ENCODE measurements around the gene TNS1. TPM values are rescaled to one million over a fixed set of nuclear protein-coding genes. Genes with fewer than 3 reads are reported as not detected.

Gene TNS1
- polyA plus RNA-seq, 1 donor, result 111 TPM

DNA sequence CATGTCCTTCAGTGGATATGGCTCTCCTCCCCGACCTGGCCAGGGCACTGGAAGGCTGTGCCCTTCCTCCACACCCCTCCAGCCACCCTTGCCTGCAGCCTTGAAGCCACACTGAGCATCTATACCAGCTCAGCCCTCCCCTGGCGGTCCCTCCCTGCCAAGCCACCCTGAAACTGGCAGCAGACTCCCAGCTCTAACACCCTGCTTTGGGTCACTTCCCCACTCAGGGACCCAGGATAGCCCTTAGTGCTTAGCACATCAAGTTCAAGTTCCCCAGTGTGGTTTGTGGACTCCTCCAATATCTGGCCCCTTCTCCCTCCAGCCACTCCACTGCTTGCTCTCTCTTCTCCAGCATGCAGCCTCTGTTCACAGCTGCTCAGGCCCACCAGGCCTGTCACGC lies 89.4 kb downstream of the TNS1 start:
- DNase-seq (ENCODE audit: low read depth), result no peak

DNA sequence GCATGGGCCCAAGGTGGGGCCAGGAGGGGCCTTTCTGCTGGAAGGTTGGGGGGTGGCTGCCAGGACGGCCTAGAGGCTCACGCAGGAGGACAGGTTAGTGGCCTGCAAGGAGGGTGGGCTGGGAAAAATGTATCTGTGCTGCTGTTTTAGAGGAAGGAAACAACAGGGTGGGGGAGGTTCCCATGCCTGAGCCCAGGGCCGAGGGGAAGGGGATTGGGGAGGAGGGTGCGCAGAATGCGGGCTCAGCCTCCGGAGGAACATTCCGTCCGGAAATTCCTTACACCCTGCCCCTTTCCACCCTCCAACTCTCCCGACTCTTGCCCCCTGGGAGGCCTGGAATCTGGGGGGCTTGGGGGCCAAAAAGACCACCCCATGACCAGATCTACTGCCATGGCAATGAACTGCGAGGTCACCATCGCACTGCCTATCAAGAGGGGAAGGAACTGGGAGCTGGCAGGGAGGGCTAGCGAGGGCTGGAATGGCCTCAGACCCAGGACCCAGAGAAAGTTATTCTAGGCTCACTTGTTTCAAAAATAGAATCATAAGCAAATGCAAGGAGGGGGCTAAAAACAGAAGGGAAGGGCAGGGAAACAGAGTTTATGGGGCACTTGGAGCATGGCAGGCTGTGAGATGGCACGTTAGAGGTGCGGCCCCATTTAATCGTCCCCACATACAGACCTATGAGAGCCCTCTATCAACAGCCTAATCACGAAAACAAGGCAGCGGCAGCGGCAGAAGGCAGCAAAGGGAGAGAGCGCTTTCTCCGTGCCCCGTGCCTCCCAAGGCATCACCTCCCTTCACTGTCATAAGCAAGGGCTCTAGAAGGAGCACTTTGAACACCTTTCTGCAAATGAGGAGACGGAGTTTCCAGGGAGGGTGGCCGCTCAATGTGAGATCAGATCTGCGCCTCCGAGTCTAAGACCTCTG lies 90.4 kb downstream of the TNS1 start:
- DNase-seq (ENCODE audit: low read depth), result no peak

DNA sequence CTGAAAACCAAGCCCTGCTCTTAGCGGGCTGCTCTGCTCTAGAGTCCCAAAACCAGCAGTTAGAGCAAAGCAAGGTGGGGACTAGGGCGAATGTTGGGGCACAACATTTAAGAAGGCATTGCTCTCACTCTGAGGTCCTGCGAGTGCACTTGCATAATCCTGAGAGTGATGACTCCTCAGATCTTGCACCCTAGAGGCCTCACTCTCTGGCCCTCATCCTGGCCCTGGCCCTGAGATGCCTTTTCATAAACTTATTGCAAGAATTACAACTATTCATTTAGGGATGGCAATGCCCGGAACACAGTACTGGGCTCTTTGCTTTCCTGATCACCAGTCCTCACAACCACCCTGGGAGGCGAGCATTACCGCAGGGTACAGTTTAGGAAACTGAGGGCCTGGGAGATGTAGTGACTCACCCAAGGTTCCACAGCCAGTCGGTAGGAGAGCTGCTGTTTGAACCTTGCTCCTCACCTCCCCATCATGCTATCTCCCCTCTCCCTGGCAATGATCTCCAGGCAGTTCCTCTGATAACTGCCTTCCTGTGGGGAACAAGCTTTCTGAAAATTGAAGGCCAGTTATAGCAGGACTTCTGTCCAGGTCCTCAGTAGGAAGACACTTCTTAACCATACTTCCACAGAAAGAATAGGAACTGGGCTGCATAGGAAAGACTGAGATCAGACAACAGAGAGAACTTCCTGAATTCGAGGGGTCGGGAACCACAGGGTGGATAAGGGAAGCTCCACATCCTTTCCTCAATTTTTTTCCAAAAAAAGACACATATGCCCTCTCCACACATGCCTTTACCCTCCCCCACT lies 91.3 kb downstream of the TNS1 start:
- no peak for DNase-seq (ENCODE audit: low read depth)

DNA sequence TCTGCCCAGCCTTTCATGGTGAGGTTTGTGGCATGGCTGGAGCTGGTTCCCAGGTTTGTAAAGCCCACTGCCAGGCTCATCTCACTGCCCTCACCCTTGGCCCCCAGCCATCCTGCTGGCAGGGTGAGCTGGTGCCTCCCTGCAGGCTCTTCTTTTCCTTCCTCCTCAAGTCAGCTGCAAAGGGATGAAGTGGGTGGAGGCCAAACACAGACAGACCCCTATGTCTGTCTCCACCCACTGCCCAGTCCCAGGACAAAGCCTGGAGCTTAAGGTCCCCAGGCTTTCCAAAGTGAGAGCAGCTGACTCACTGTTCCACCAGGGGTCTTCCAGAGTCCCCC lies 92.0 kb downstream of the TNS1 start:
- no peak for DNase-seq (ENCODE audit: low read depth)

DNA sequence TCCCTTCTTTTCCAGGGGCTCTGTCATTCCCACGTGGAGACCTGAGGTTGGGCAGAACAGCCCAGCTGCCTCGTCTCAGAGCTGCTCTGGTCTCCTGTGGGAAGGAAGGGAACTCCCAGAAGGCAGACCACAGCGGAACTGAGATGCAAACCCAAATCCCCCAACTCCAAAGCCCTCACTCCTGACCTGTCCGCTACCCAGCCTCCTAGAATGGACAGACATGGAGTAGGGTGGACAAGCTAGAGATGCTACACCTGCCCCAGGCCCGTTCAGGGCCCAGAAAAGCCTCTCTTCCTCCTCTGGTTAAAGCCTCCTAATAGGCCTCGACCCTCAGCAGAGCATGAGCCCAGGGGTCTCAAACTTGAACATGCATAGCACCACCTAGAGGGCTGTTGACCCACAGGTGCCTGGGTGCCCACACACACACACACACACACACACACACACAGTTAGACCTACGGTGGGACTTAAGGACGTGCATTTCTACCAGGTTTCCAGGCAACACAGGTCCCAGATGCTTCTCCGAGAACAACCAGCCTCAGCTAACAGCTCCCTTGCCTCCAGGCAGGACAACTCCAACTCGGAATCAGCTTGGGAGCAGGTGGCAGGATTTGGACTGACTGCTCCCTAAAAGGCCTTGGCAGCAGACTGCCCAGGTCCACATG lies 93.5 kb downstream of the TNS1 start:
- DNase-seq (ENCODE audit: low read depth), result no peak

DNA sequence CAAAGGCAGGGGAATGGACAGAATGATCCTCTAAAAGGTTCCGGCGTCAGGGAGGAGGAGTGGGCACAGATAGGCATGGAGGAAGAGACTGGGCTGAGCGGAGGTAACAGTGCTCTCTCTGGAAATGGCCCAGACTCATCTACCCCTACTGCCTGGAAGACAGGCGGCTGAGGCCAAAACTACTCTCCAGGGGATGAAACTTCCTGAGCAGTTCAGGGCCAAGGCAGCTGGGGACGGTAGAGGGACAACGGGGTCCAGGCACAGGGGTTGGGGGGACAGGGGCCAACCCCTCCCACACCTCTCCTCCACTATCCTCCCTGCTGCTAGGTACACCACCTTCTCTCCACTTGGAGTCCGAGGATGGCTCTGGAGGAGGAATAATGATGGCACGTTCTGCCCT lies 94.3 kb downstream of the TNS1 start:
- no peak for DNase-seq (ENCODE audit: low read depth)

DNA sequence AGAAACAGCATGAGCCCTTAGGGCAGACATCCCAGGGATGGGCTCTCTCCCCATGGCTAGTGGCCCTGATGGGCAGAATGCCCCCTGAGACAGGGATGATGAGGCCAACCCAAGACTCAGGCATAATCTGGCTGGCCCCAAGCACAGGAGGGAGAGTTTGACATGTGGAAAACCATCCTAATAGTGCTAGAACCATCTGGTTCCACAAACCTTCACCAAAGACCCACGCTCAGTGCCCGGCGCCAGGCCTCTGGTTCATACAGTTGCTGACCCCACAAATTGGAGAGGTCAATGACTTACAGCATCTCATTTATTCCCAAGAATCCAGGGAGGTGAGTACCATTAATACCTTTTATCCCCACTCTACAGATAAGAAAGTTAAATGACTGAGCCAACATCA lies 95.5 kb downstream of the TNS1 start:
- no peak for DNase-seq (ENCODE audit: low read depth)

DNA sequence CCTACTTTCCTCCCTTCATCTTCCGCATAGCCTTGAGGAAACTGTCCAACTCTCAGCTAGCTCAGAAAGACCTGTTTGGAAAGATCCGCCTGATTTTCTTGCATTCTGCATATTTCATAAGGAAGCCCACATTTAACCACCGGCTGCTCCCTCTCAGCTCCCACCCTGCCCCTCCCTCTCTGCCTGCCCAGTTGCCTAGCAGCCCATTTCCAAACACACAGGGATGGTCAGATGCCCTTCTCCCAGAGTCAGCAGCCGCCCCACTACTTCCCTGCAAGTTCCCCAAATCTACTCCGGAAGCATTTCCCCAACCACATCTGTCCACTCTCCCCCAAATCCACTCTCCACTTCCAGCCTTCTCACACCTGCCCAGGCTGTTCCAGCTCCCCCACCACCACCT lies 96.0 kb downstream of the TNS1 start:
- DNase-seq (ENCODE audit: low read depth), result no peak

DNA sequence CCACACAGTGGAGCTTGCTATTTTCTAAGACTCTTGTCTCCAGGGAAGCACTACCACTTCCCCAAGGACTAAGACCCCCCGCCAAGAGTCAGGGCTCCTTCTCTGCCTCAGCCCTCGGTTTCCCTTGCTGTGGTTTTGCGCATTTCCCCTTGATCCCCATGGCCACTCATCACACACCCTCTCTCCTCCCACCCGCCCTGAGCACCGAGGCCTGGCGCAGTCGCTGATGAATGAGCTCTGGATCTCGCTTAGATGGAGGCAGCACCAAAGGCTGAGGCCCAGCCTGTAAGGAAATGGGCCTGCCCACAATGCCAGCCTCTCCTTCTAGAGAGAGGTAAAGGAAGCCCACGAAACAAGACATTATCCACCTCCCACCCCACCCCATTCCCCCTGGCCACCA lies 96.9 kb downstream of the TNS1 start:
- DNase-seq (ENCODE audit: low read depth), result no peak

DNA sequence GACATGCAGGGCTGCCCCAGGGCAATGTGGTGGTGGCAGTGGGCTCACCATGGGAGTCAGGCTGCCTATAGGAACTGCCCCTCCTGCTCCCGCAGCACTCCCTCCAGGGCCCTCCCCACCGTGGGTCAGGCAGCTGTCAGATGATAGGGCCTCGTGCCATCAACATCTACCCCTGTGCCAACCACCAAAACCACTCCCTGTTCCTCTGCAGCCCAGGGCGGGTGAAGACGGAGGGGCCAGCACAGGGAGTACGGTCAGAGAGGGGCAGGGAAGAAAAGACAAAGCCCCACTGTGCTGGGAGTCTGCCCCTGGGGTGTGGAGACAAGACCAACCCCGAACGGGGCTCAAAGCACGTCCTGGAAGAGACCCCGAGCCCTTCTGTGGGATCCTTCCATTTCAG lies 97.4 kb downstream of the TNS1 start:
- DNase-seq (ENCODE audit: low read depth), result no peak

DNA sequence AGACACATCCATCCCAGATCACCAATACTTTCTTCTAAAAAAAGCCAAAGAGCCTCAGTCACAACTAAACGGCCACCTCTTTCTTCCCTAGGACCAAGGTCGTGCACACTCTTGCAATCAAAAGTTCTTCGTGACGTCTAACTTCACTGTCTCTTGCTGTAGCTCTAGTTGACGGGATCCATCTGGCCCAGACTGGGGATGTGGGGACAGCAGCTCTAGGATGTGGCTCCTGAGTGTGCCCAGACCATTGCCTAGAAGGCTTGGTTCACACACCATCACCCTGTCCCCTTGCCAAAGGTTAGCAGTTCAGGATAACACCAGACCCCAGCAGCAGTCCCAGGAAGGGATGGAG lies 98.2 kb downstream of the TNS1 start:
- no peak for DNase-seq (ENCODE audit: low read depth)

DNA sequence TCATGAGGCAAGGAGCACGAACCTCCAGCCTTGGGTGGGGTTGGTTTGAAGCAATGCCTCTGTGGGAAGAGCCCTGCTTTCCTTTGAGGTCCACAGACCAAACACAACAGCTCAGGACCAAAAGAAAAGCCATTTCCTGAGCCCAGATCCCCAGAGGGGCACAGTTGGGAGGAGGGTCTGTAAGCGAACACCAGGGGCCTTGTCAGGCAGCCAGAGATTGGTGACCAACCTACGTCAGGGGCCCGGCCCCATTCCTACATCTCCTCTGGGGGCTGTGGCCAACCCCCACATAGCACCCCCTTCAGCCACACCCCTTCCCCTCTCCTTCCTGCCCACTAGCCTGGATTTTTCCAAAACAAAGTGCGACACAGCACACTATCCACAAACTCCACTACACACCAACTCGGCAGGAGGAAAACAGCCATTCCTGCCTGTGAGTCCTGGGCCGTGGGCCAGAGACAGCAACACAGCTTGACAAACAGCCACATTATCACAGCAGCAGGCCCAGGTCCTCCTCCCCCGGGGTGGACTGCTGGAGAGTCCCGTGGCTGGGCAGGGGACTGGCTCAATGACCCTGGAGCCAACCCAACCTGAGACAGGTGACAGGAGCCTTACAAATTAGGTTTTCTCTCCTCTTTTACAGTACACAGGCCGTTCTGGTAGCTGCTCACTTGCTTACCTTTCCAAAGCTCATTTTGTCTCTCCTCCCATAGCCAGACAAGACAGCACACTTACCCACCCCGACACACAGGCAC lies 98.8 kb downstream of the TNS1 start:
- DNase-seq (ENCODE audit: low read depth), result no peak

DNA sequence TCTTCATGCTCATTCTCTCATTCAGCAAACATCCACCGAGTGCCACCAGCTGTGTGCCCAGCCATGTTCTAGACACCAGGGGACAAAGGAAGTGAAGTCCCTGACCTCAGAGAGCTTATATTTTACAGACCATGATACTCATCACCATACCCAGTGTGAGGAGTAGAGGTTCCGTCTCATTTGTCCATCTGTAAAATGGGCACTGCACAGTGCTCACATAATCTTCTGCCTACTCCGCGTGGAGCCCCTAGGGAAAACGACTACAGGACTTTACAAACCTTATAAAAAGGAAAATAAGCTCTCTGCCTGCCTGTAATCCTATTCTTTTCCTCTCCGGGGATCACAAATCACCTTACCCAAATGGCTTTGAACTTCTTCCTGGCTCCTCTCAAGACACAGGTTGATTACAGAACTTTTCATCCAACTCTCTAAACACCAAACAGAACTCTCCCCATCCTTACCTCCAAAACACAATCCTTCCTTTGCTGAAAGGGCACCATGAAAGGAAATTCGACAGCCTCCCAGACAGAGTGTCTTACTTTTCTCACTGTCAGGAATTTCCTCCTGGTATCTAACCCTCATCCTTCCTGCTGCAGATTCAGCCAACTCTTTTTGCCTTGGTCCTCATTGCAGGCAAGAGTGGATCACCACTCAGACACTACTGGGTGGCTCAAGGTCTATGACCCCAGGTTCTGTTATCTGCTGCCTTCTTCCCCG lies 99.5 kb downstream of the TNS1 start:
- no peak for DNase-seq (ENCODE audit: low read depth)

DNA sequence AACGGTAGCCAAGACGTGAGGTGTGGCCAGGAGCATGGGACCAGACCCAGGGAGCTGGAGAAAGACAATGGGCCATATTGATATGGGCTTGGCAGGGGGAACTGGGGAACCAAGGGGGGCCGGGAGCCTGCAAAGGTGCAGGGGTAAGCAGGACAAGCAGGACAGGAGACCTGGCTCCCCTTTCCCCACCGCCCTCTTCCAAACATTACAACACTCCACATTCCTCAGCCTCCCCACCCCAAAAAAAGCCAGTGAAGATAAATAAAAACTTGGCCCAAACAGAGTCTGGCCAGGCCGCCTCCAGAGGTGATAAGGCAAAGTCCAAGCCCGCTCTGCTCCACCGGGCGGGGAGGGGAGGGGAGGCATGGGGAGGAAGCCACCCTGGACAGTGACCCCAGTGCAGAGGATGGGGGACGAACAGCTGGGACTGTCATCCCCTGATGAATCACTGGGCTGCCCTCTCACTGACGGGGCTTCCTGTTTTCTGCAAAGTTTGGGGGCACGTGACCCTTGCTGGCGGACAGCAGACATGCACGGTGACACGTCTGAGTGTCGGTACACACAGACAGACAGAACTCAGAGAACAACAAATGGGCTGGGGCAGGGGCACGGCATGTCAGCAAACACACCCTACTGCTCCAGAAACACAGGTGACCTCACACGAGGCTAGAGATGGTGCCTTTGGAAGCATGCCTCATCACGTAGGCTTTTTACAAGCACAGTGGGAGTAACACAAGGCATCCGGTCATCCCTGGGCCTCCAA lies 100.2 kb downstream of the TNS1 start:
- DNase-seq (ENCODE audit: low read depth), result no peak

DNA sequence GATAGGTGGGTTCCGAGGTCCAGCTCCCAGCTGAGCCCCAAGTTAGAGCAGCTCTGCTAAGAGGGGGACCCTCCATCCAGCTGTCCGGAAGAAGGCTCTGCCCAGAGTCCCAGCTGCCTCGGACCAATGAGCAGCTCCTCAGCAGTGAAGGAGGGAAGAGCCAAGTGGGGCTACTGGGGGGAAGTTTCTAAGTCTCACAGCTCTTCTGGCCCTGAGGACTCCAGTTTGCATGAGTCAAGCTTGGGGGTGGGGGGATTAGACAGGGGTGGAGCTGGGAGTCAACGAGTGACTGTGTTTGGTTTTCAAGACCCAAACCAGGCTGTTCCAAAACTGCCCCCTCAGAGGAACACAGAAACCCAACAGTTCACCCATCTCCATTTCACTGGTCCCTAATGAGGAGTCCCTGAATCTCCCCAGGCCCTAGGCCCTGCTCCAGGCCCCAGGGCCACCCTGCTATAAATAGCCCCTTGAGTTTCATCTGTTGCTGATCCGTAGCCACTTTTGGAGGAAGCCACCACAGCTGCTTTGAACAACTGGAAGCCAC lies 100.9 kb downstream of the TNS1 start:
- DNase-seq (ENCODE audit: low read depth), result no peak

DNA sequence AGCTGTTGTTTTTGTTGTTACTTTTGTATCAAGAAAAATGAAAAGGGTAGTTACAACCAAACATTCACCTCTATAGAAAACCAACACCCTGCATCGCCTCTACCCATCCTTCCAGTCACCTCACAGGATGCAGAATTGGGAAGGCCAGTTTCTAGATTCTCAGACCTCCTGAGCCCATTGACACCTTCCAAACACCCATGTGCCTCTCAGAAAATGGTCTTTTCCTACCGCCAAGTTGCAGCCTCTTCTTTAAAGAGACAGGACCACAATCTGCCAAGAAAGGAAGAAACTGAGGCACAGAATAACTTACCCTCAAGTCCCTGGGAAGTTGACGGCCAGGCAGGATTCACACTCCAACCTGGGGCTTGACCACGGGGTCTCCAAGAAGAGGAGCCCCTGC lies 101.4 kb downstream of the TNS1 start:
- no peak for DNase-seq (ENCODE audit: low read depth)

DNA sequence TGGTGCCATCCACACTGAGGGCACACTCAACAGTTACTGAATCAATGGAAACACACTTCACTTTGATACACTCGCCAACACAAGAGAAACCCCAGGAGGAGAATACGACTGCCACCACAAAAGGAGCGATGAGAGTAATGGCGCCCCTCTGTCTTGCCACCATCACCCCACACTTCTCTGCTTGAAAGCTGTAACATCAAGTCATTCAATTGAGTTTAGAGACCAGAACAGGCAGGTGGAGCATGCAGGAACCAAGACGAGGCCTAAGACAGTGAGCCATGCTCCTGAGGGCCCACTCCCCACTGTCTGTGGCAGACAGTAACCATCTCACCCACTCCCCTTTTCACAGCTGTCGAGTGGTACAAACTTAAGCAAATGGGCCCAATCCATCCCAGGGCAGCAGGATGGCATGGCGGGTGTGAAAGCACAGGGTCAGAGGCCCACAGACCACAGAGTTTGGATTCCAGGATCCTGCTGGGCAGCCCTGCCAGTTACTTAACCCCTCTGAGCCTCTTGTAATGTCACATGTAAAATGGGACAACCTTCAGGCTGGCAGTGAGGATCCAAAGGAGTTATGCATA lies 101.9 kb downstream of the TNS1 start:
- no peak for DNase-seq (ENCODE audit: low read depth)

DNA sequence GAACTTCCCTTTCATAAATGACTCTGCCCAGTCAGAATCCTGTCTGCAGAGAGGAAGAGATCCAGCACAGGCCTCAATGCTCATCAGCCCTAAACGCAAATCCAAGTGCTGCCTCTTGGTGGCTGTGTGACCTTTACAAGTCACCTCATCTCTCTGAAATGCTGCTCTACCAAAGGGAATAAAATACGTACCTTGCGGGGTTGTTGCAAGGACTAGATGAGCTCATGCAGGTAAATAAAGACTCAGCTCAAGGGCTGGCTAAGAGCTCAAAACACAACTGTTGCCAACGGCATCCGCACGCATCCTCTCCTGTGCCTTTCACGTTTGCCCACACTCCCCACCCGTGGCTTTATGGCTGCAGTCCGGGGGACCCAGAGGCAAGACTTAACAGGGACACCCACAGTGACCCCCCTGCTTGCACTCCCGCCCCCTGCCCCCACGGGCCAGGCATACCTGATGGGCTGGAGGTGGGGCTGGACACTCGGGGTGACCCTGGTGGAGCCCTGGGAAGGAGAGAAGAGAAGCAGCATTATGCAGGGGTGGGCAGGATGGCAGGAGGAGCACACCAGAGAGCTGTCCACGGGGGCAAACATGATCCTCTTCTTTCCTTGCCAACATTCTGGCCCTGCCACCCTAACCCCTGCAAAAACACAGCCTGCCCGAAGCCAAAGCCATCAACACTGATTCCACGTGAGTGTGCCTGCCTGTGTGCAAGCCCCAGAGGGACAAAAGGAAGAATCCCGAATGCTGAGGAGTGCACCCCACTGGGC lies 102.6 kb downstream of the TNS1 start:
- no peak for DNase-seq (ENCODE audit: low read depth)

Data from forelimb muscle (tissue), 1 donor.